Keratinocyte (primary cell): ENCODE measurements around the gene VEZT. TPM values are rescaled to one million over a fixed set of nuclear protein-coding genes. Genes with fewer than 3 reads are reported as not detected.

Source experiments
- DNase-seq: peaks from one replicate; pipeline ENCODE4 v3.0.0-alpha.2; 2011; ENCODE audit warnings: low read depth, missing footprints, low spot score
- FAIRE-seq: peaks from 2 replicates; lab custom pipeline; 2011; peaks lifted over from hg19 to GRCh38; lab: Jason Lieb, UNC
- H2AFZ ChIP-seq: 2 replicates; pipeline ENCODE4 v1.6.0; 2012; ENCODE audit warnings: low read length, control low read depth, inconsistent platforms; ENCODE audit not compliant: control insufficient read depth
- H3K27ac ChIP-seq: 2 replicates; pipeline ENCODE4 v1.5.1; 2011; ENCODE audit warnings: low read length; ENCODE audit not compliant: control insufficient read depth, insufficient read depth
- H3K27me3 ChIP-seq: 3 replicates; pipeline ENCODE4 v1.6.0; 2011; ENCODE audit warnings: low read length; ENCODE audit not compliant: control insufficient read depth, insufficient read depth; ENCODE audit errors: extremely low read depth
- H3K36me3 ChIP-seq, 2 experiments: 2 replicates in 1 of 2; 3 replicates in 1 of 2; pipeline ENCODE4 v1.5.1; 2011; ENCODE audit warnings: low read length in 2 of 2, mild to moderate bottlenecking in 1 of 2; ENCODE audit not compliant: control insufficient read depth in 2 of 2, insufficient read depth in 2 of 2; ENCODE audit errors: extremely low read depth in 1 of 2
- H3K4me1 ChIP-seq: 3 replicates; pipeline ENCODE4 v1.5.1; 2011; ENCODE audit warnings: low read length; ENCODE audit not compliant: control insufficient read depth, insufficient read depth; ENCODE audit errors: extremely low read depth
- H3K4me2 ChIP-seq: 3 replicates; pipeline ENCODE4 v1.6.0; 2011; ENCODE audit warnings: low read depth, low read length; ENCODE audit not compliant: control insufficient read depth, insufficient read depth; ENCODE audit errors: extremely low read depth
- H3K4me3 ChIP-seq, 3 experiments: fragments of 200-600 bp in 1 of 3; sonication (generic) in 1 of 3; 2 replicates in 2 of 3; 3 replicates in 1 of 3; pipeline ENCODE4 v1.5.1; 2011 to 2016; ENCODE audit warnings: low read length in 3 of 3, mild to moderate bottlenecking in 3 of 3, control low read depth in 2 of 3, inconsistent platforms in 1 of 3, low read depth in 1 of 3, mixed read lengths in 1 of 3, mixed run types in 1 of 3, moderate library complexity in 1 of 3; ENCODE audit not compliant: control insufficient read depth in 2 of 3, insufficient read depth in 2 of 3; ENCODE audit errors: extremely low read depth in 1 of 3
- H3K79me2 ChIP-seq: 2 replicates; pipeline ENCODE4 v1.6.0; 2012; ENCODE audit warnings: low read length; ENCODE audit not compliant: control insufficient read depth, insufficient read depth
- H3K9ac ChIP-seq: 3 replicates; pipeline ENCODE4 v1.6.0; 2011; ENCODE audit warnings: low read length; ENCODE audit not compliant: control insufficient read depth, insufficient read depth; ENCODE audit errors: extremely low read depth
- H3K9me1 ChIP-seq: 3 replicates; pipeline ENCODE4 v1.6.0; 2011; ENCODE audit warnings: low read length; ENCODE audit not compliant: control insufficient read depth, insufficient read depth; ENCODE audit errors: extremely low read depth
- H3K9me3 ChIP-seq: 2 replicates; pipeline ENCODE4 v1.5.1; 2012; ENCODE audit warnings: low read depth, low read length; ENCODE audit not compliant: control insufficient read depth
- H4K20me1 ChIP-seq: 3 replicates; pipeline ENCODE4 v1.6.0; 2011; ENCODE audit warnings: low read length; ENCODE audit not compliant: control insufficient read depth, insufficient read depth; ENCODE audit errors: extremely low read depth
- CTCF ChIP-seq, 3 experiments: IDR thresholded peaks in 1 of 3; conservative IDR thresholded peaks in 1 of 3; optimal IDR thresholded peaks in 1 of 3; 2 replicates in 2 of 3; 3 replicates in 1 of 3; pipeline versions ENCODE3 to v1.5.1; 2011; ENCODE audit warnings: low read length in 3 of 3, mild to moderate bottlenecking in 3 of 3, moderate library complexity in 2 of 3, control low read depth in 1 of 3, inconsistent platforms in 1 of 3; ENCODE audit not compliant: insufficient read depth in 2 of 3; ENCODE audit errors: extremely low read depth in 1 of 3
- EZH2 ChIP-seq: IDR thresholded peaks from one replicate; pipeline ENCODE4 v1.6.1; 2012; ENCODE audit warnings: inconsistent platforms, mild to moderate bottlenecking, low read length, moderate library complexity
- dilution Hi-C: fragments of 300-500 bp; cut with MboI; formaldehyde crosslinking; loops from one replicate; pipeline ENCODE4 v1.7.0; 2020; ENCODE audit warnings: low sequenced_read_pairs; ENCODE audit not compliant: extremely low pct_ligation_motif_present
- polyA plus RNA-seq, 5 experiments: library from polyadenylated mRNA; depleted of rRNA in 3 of 5; stranded (reverse) in 3 of 5; stranded (forward) in 1 of 5; unstranded in 1 of 5; fragments of >200 nt; gene quantifications; 1 replicate in 1 of 5; 2 replicates in 3 of 5; 3 replicates in 1 of 5; pipeline versions ENCODE4 v1.2.1 to v1.2.3, GENCODE V29; 2011 to 2012; ENCODE audit warnings: missing spikeins in 2 of 5, low read depth in 1 of 5, low replicate concordance in 1 of 5

VEZT gene
- polyA plus RNA-seq, 1 donor (not counting 4 experiments of a cell fraction or from before 2014, with no cell fraction given), result 169 TPM

- Histone ChIP-seq H3K36me3 (peaks cover 3 to 16% of the 10 kb centered on the region in 2 experiments), H3K4me1 (peaks cover 18% of the 10 kb centered on the region), H3K4me3 (no peak overlapping the region), H4K20me1 (no peaks in the 10 kb centered on the region), H3K4me2 (peak overlapping the region; percentile 6), H3K9ac (peak overlapping the region; percentile 22), H3K27me3 (no peaks in the 10 kb centered on the region), H2AFZ (no peak overlapping the region), H3K9me1 (peaks cover 4% of the 10 kb centered on the region), H3K79me2 (peaks cover 70% of the 10 kb centered on the region), H3K27ac (peak overlapping the region; percentile 40), H3K9me3 (no peaks in the 10 kb centered on the region)
- DNase-seq, result no peak
- TF ChIP-seq CTCF (optimal IDR thresholded peaks at IDR 0.05 in 1 of 3, IDR thresholded peaks at IDR 0.05 in 1 of 3, conservative IDR thresholded peaks at IDR 0.05 in 1 of 3; ENCODE audit: extremely low read depth in 1 of 3, insufficient read depth in 2 of 3, low read length in 3 of 3) (no peak), EZH2 (no peak)
- dilution Hi-C loops, result no loop called here
- FAIRE-seq, result peak; percentile 81
These were observed 34.7 kb upstream of the VEZT start for GRCh38 chr12:95182868-95183415.

GRCh38 chr12:95184121-95184520 is 33.5 kb upstream of the VEZT start:
- no peaks in the 10 kb centered on the region for H3K9me3 ChIP-seq
- DNase-seq (no peak), FAIRE-seq (no peak)
- H3K4me2 ChIP-seq, result no peak overlapping the region
- peaks cover 4% of the 10 kb centered on the region for H3K9me1 ChIP-seq
- dilution Hi-C loops, result no loop called here
- peaks cover 71% of the 10 kb centered on the region for H3K79me2 ChIP-seq
- peaks cover 12% of the 10 kb centered on the region for H3K4me1 ChIP-seq
- H3K4me3 ChIP-seq, result no peak overlapping the region
- H3K9ac ChIP-seq, result no peak overlapping the region
- no peak overlapping the region for H3K27ac ChIP-seq
- H4K20me1 ChIP-seq, result no peaks in the 10 kb centered on the region
- no peak for TF ChIP-seq EZH2
- no peak for TF ChIP-seq CTCF (optimal IDR thresholded peaks at IDR 0.05 in 1 of 3, IDR thresholded peaks at IDR 0.05 in 1 of 3, conservative IDR thresholded peaks at IDR 0.05 in 1 of 3; ENCODE audit: extremely low read depth in 1 of 3, insufficient read depth in 2 of 3, low read length in 3 of 3)
- no peaks in the 10 kb centered on the region for H3K27me3 ChIP-seq
- H2AFZ ChIP-seq, result no peak overlapping the region
- peaks cover 7 to 20% of the 10 kb centered on the region in 2 experiments for H3K36me3 ChIP-seq
